ENCODE results near the gene GABRA1. TPM values are rescaled to one million over a fixed set of nuclear protein-coding genes. Genes with fewer than 3 reads are reported as not detected.

GABRA1 gene
- not detected for total RNA-seq

- no peak for TF ChIP-seq CTCF (IDR thresholded peaks at IDR 0.05)
- no peak within 1 kb of the TSS for H3K27ac ChIP-seq
- H3K36me3 ChIP-seq: no peaks in the 10 kb centered on the region
- no peaks in the 10 kb centered on the region for H3K9me3 ChIP-seq
- no peaks in the 10 kb centered on the region for H3K27me3 ChIP-seq
- no peak for DNase-seq (ENCODE audit: low spot score in 2 of 2)
- H3K4me1 ChIP-seq: no peaks in the 10 kb centered on the region
- intact Hi-C loops (cut with DNase I): no loop called here
- peak within 1 kb of the TSS in 1 of 2 donors; percentile 18 for H3K4me3 ChIP-seq
Observed at GRCh38 chr5:161847941-161848391, at the start of gene GABRA1. GABRA1 (plus strand) TSS chr5:161848120; CDS start chr5:161850811, 2,691 bp downstream.

- Histone ChIP-seq H3K4me1 (no peaks in the 10 kb centered on the region), H3K27me3 (no peaks in the 10 kb centered on the region), H3K4me3 (no peak overlapping the region), H3K36me3 (no peaks in the 10 kb centered on the region), H3K9me3 (no peaks in the 10 kb centered on the region), H3K27ac (no peak overlapping the region)
- no peak for TF ChIP-seq CTCF (IDR thresholded peaks at IDR 0.05)
- DNase-seq (ENCODE audit: low spot score in 2 of 2): no peak
- intact Hi-C loops (cut with DNase I): no loop called here
Observed at GRCh38 chr5:161799316-161799715, 48.6 kb upstream of the GABRA1 start.

GRCh38 chr5:161804263-161804662 lies 43.7 kb upstream of the GABRA1 start:
- Histone ChIP-seq H3K4me1 (no peaks in the 10 kb centered on the region), H3K36me3 (no peaks in the 10 kb centered on the region), H3K27me3 (no peaks in the 10 kb centered on the region), H3K9me3 (no peaks in the 10 kb centered on the region), H3K4me3 (no peak overlapping the region), H3K27ac (no peak overlapping the region)
- TF ChIP-seq CTCF (IDR thresholded peaks at IDR 0.05): no peak
- intact Hi-C loops (cut with DNase I): no loop called here
- DNase-seq (ENCODE audit: low spot score in 2 of 2): no peak

GRCh38 chr5:161846746-161847145 lies 1.2 kb upstream of the GABRA1 start:
- no peak overlapping the region for H3K4me3 ChIP-seq
- no peaks in the 10 kb centered on the region for H3K27me3 ChIP-seq
- no peak overlapping the region for H3K27ac ChIP-seq
- intact Hi-C loops (cut with DNase I): no loop called here
- no peak for DNase-seq (ENCODE audit: low spot score in 2 of 2)
- H3K36me3 ChIP-seq: no peaks in the 10 kb centered on the region
- TF ChIP-seq CTCF (IDR thresholded peaks at IDR 0.05): no peak
- H3K9me3 ChIP-seq: no peaks in the 10 kb centered on the region
- H3K4me1 ChIP-seq: no peaks in the 10 kb centered on the region

- H3K4me3 ChIP-seq: no peak overlapping the region
- intact Hi-C loops (cut with DNase I): no loop called here
- H3K9me3 ChIP-seq: no peaks in the 10 kb centered on the region
- TF ChIP-seq CTCF (IDR thresholded peaks at IDR 0.05): no peak
- no peaks in the 10 kb centered on the region for H3K4me1 ChIP-seq
- no peaks in the 10 kb centered on the region for H3K36me3 ChIP-seq
- no peak overlapping the region for H3K27ac ChIP-seq
- no peak for DNase-seq (ENCODE audit: low spot score in 2 of 2)
- no peaks in the 10 kb centered on the region for H3K27me3 ChIP-seq
Observed at GRCh38 chr5:161847447-161847846, 473 bp upstream of the GABRA1 start.

GRCh38 chr5:161850491-161850890 lies 2.6 kb downstream of the GABRA1 start:
- Histone ChIP-seq H3K4me3 (no peak overlapping the region), H3K36me3 (no peaks in the 10 kb centered on the region), H3K9me3 (no peaks in the 10 kb centered on the region), H3K27me3 (no peaks in the 10 kb centered on the region), H3K4me1 (no peaks in the 10 kb centered on the region), H3K27ac (no peak overlapping the region)
- intact Hi-C loops (cut with DNase I): no loop called here
- DNase-seq (ENCODE audit: low spot score in 2 of 2): no peak
- no peak for TF ChIP-seq CTCF (IDR thresholded peaks at IDR 0.05)
